GM19372 (cell line): Measurements from ENCODE around the gene GRID1.

ENCODE experiments used
- ATAC-seq: cut with Tn5 transposase; IDR thresholded peaks from one replicate; pipeline ENCODE4 v1.9.1; 2021; ENCODE audit warnings: mild to moderate bottlenecking, low read depth, moderate library complexity; ENCODE audit not compliant: unreplicated experiment

The GRID1 gene

GRCh38 chr10:86282664-86283465 lies 83.7 kb downstream of the GRID1 start:
- no peak for ATAC-seq

GRCh38 chr10:86281396-86281795 lies 85.2 kb downstream of the GRID1 start:
- ATAC-seq, result no peak

- ATAC-seq, result no peak
Observed at GRCh38 chr10:86269332-86269731, 97.3 kb downstream of the GRID1 start.

GRCh38 chr10:86267286-86268195 lies 99.1 kb downstream of the GRID1 start:
- ATAC-seq, result no peak

- ATAC-seq, result no peak
Observed at GRCh38 chr10:86266446-86267242, 100.0 kb downstream of the GRID1 start.

GRCh38 chr10:86265895-86266259 lies 100.7 kb downstream of the GRID1 start:
- no peak for ATAC-seq

- no peak for ATAC-seq
Observed at GRCh38 chr10:86265236-86265894, 101.2 kb downstream of the GRID1 start.

- no peak for ATAC-seq
Observed at GRCh38 chr10:86264481-86265231, 101.9 kb downstream of the GRID1 start.

- no peak for ATAC-seq
Observed at GRCh38 chr10:86263907-86264306, 102.7 kb downstream of the GRID1 start.

GRCh38 chr10:86263209-86263608 lies 103.4 kb downstream of the GRID1 start:
- ATAC-seq, result no peak

GRCh38 chr10:86262688-86263181 lies 103.9 kb downstream of the GRID1 start:
- no peak for ATAC-seq

GRCh38 chr10:86261941-86262687 lies 104.5 kb downstream of the GRID1 start:
- peak; percentile 49 for ATAC-seq

- no peak for ATAC-seq
Observed at GRCh38 chr10:86261470-86261869, 105.1 kb downstream of the GRID1 start.

- ATAC-seq, result no peak
Observed at GRCh38 chr10:86260564-86260963, 106.0 kb downstream of the GRID1 start.

GRCh38 chr10:86259901-86260562 lies 106.6 kb downstream of the GRID1 start:
- no peak for ATAC-seq

- no peak for ATAC-seq
Observed at GRCh38 chr10:86258941-86259340, 107.7 kb downstream of the GRID1 start.

GRCh38 chr10:86258499-86258898 lies 108.1 kb downstream of the GRID1 start:
- no peak for ATAC-seq

- ATAC-seq, result no peak
Observed at GRCh38 chr10:86257683-86258082, 108.9 kb downstream of the GRID1 start.
